Vagina (tissue), 2 donors: ENCODE data around the gene ADPRS.

Experiments
- CTCF ChIP-seq, 3 experiments: fragments of 450-650 bp in 2 of 3; fragments of 200-600 bp in 1 of 3; sonication (generic) in 1 of 3; IDR thresholded peaks; one replicate each; pipeline ENCODE4 v1.5.1; 2017 to 2019; ENCODE audit warnings: antibody characterized with exemption in 3 of 3, mild to moderate bottlenecking in 2 of 3, moderate library complexity in 2 of 3
- POLR2AphosphoS5 ChIP-seq, 2 donors: sonication (generic); formaldehyde crosslinking; IDR thresholded peaks; one replicate each; pipeline ENCODE4 v1.9.0; 2017; ENCODE audit warnings: antibody characterized with exemption in 2 of 2, mild to moderate bottlenecking in 2 of 2, low read depth in 1 of 2; ENCODE audit not compliant: insufficient read depth in 1 of 2

DNA sequence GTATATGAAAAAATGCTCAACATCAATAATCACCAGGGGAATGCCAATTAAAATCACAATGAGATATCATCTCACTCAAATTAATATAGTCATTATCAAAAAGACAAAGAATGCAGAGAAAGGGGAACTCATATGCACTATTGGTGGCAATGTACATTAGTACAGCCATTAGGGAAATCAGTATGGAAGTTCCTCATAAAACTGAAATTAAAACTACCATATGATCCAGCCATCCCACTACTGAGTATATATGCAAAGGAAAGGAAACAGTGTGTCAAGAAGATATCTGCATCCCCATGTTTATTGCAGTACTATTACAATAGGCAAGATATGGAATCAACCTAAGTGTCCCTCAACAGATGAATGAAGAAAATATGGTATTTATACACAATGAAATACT lies 36.9 kb upstream of the ADPRS start:
- TF ChIP-seq CTCF (IDR thresholded peaks at IDR 0.05) = no peak
- no peak for TF ChIP-seq POLR2AphosphoS5 (IDR thresholded peaks at IDR 0.05; ENCODE audit: insufficient read depth in 1 of 2, low read depth in 1 of 2)
